Spleen (tissue), 7 donors: ENCODE measurements around the gene MSH3.

ENCODE experiments used
- POLR2A ChIP-seq, 3 donors: fragments of 450-650 bp; IDR thresholded peaks; one replicate each; pipeline ENCODE4 v1.5.1; 2017; ENCODE audit warnings: antibody characterized with exemption in 3 of 3, mild to moderate bottlenecking in 1 of 3
- POLR2AphosphoS5 ChIP-seq, 3 donors: sonication (generic); formaldehyde crosslinking; IDR thresholded peaks; one replicate each; pipeline ENCODE4 v1.5.1; 2017; ENCODE audit warnings: antibody characterized with exemption in 3 of 3
- TF ChIP-seq, protein P1 (sequence below), 11 experiments: fragments of 200-600 bp in 7 of 11; fragments of 450-650 bp in 4 of 11; sonication (generic) in 4 of 11; IDR thresholded peaks in 8 of 11; conservative IDR thresholded peaks in 3 of 11; 1 replicate in 7 of 11; 2 replicates in 4 of 11; pipeline versions ENCODE4 v1.4.0 to v1.8.0; 2016 to 2021; ENCODE audit warnings: antibody characterized with exemption in 11 of 11, inconsistent platforms in 4 of 11, mild to moderate bottlenecking in 1 of 11
- donor health status: DM: no; HTN: no; CAD: no; lungs with moderate emphysema.
- donor health status: DM: no; HTN: no; CAD: no.
- donor health status: DM: no; HTN: no; CAD: no.

DNA sequence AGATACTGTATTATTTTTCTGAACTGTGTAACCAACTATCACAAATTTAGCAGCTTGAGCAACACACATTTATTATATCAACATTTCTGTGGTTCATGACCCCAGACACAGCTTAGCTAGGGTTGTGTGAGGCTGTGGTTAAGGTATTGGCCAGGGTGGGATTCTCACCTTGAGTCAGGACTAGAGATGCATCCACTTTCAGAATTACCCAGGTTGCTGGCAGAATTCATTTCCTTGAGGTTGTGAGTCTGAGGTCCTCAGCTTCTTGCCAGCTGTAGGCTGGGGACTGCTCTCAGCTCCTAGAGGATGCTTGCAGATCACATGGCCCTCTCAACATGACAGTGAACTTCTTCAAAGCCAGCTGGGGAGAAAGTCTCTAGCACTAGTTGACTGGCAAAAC is 183.2 kb downstream of the MSH3 start:
- TF ChIP-seq, protein P1, sequence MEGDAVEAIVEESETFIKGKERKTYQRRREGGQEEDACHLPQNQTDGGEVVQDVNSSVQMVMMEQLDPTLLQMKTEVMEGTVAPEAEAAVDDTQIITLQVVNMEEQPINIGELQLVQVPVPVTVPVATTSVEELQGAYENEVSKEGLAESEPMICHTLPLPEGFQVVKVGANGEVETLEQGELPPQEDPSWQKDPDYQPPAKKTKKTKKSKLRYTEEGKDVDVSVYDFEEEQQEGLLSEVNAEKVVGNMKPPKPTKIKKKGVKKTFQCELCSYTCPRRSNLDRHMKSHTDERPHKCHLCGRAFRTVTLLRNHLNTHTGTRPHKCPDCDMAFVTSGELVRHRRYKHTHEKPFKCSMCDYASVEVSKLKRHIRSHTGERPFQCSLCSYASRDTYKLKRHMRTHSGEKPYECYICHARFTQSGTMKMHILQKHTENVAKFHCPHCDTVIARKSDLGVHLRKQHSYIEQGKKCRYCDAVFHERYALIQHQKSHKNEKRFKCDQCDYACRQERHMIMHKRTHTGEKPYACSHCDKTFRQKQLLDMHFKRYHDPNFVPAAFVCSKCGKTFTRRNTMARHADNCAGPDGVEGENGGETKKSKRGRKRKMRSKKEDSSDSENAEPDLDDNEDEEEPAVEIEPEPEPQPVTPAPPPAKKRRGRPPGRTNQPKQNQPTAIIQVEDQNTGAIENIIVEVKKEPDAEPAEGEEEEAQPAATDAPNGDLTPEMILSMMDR (IDR thresholded peaks at IDR 0.05 in 8 of 11, conservative IDR thresholded peaks at IDR 0.05 in 3 of 11), result no peak
- TF ChIP-seq POLR2A (IDR thresholded peaks at IDR 0.05) (no peak), POLR2AphosphoS5 (IDR thresholded peaks at IDR 0.05) (no peak)
